GM11168 (cell line): ENCODE data around the gene VPS54.
"Not testable (repeated sequence)": the region's sequence is repeated elsewhere in the genome, so short reads cannot be mapped to it uniquely, and the experiment has no call there.

Experiments used
- in situ Hi-C: fragments of 300-500 bp; cut with MboI; formaldehyde crosslinking; loops from one replicate; pipeline ENCODE4 v1.12.0; 2022; ENCODE audit warnings: low sequenced_read_pairs; ENCODE audit not compliant: unreplicated experiment

VPS54 gene

GRCh38 chr2:63996582-63997198 lies 22.5 kb downstream of the VPS54 start:
- in situ Hi-C loops: not testable (repeated sequence)

GRCh38 chr2:63994329-63995070 lies 24.7 kb downstream of the VPS54 start:
- in situ Hi-C loops: not testable (repeated sequence)

- in situ Hi-C loops: no loop called here
Observed at GRCh38 chr2:63993871-63994270, 25.4 kb downstream of the VPS54 start.

- in situ Hi-C loops: not testable (repeated sequence)
Observed at GRCh38 chr2:63993130-63993584, 26.1 kb downstream of the VPS54 start.

GRCh38 chr2:63992061-63992685 lies 27.1 kb downstream of the VPS54 start:
- in situ Hi-C loops: no loop called here

- in situ Hi-C loops: not testable (repeated sequence)
Observed at GRCh38 chr2:63991173-63991999, 27.8 kb downstream of the VPS54 start.

- in situ Hi-C loops: no loop called here
Observed at GRCh38 chr2:63990072-63990471, 29.2 kb downstream of the VPS54 start.

GRCh38 chr2:63988842-63989436 lies 30.3 kb downstream of the VPS54 start:
- in situ Hi-C loops: not testable (repeated sequence)

GRCh38 chr2:63984606-63985359 lies 34.4 kb downstream of the VPS54 start:
- in situ Hi-C loops: no loop called here

GRCh38 chr2:63983986-63984605 lies 35.1 kb downstream of the VPS54 start:
- in situ Hi-C loops: no loop called here

GRCh38 chr2:63982335-63982734 lies 36.9 kb downstream of the VPS54 start:
- in situ Hi-C loops: no loop called here

- in situ Hi-C loops: no loop called here
Observed at GRCh38 chr2:63981702-63982103, 37.5 kb downstream of the VPS54 start.

GRCh38 chr2:63980794-63981193 lies 38.4 kb downstream of the VPS54 start:
- in situ Hi-C loops: no loop called here

GRCh38 chr2:63977904-63978303 lies 41.3 kb downstream of the VPS54 start:
- in situ Hi-C loops: no loop called here

- in situ Hi-C loops: no loop called here
Observed at GRCh38 chr2:63976125-63976510, 43.1 kb downstream of the VPS54 start.

- in situ Hi-C loops: no loop called here
Observed at GRCh38 chr2:63975437-63976124, 43.6 kb downstream of the VPS54 start.

- in situ Hi-C loops: not testable (repeated sequence)
Observed at GRCh38 chr2:63975036-63975435, 44.2 kb downstream of the VPS54 start.

GRCh38 chr2:63962186-63962585 lies 57.0 kb downstream of the VPS54 start:
- in situ Hi-C loops: no loop called here
